Astrocyte (in vitro differentiated cells and primary cell): ENCODE results near the gene MAP3K4.

ENCODE experiments used
- EZH2 ChIP-seq: IDR thresholded peaks from 2 replicates; pipeline ENCODE4 v1.6.1; 2012; ENCODE audit warnings: mild to moderate bottlenecking, low read length, inconsistent platforms; ENCODE audit not compliant: insufficient read depth
- TF ChIP-seq, protein P1 (sequence below): IDR thresholded peaks from 2 replicates; pipeline ENCODE4 v1.5.1; 2011; ENCODE audit warnings: low read depth, mild to moderate bottlenecking, inconsistent platforms, low read length, moderate library complexity; ENCODE audit not compliant: insufficient read depth

DNA sequence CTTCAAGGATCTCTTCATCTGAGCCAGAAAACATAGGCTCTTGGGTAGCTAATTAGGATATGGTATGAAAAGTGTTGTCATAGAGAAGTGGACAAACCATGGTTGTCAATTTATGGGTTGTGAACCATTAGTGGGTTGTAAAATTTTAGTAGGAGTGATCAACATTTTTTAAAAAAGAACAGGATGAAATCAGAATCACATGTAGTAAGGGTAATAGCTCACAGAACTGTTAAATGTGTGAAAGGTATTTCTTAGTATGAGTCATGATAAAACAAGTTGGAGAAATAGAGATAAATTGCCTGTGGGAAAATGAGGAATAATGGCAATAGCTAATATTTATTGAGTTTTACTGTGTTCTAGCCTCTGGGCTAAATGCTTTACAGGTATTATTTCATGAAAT is 113.4 kb downstream of the MAP3K4 start:
- TF ChIP-seq, protein P1, sequence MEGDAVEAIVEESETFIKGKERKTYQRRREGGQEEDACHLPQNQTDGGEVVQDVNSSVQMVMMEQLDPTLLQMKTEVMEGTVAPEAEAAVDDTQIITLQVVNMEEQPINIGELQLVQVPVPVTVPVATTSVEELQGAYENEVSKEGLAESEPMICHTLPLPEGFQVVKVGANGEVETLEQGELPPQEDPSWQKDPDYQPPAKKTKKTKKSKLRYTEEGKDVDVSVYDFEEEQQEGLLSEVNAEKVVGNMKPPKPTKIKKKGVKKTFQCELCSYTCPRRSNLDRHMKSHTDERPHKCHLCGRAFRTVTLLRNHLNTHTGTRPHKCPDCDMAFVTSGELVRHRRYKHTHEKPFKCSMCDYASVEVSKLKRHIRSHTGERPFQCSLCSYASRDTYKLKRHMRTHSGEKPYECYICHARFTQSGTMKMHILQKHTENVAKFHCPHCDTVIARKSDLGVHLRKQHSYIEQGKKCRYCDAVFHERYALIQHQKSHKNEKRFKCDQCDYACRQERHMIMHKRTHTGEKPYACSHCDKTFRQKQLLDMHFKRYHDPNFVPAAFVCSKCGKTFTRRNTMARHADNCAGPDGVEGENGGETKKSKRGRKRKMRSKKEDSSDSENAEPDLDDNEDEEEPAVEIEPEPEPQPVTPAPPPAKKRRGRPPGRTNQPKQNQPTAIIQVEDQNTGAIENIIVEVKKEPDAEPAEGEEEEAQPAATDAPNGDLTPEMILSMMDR: no peak
- TF ChIP-seq EZH2: no peak
